ENCODE data around the gene DHX34.
"Not testable (repeated sequence)": the region's sequence is repeated elsewhere in the genome, so short reads cannot be mapped to it uniquely, and the experiment has no call there.

Gene DHX34

DNA sequence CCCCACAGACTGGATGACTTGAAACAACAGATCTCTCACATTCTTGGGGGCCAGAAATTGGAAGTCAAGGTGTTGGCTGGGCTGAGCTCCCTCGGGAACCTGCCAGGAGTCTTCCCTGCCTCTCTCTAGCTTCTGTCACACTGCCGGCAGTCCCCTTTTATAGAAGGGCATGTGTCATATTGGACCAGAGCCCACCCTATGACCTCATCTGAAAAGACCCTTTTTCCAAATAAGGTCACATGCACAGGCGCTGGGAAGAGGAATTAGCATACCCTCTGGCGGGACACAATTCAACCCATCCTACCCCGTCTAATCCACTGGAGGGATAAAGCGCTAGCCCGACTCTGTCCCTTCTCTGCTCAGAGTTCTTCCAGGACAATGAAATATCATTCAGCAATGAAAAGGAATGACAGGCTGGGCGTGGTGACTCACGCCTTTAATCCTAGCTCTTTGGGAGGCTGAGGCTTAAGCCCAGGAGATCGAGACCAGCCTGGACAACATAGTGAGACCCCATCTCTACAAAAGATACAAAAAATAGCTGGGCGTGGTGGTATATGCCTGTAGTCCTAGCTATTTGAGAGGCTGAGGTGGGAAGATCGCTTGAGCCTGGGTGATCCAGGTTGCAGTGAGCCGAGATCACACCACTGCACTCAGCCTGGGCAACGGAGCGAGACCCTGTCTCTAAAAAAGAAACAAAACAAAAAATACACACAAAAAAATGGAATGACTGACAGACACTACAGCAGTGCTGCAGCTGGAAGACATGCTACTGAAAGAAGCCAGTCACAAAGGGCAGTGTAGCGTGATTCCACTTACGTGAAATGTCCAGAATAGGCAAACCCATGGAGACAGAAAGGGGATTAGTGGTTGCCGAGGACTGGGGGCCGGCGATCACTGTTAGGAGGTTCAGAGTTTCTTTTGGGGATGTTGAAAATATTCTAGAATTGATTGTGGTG lies 41.7 kb downstream of the DHX34 start:
- no peak for FAIRE-seq

DNA sequence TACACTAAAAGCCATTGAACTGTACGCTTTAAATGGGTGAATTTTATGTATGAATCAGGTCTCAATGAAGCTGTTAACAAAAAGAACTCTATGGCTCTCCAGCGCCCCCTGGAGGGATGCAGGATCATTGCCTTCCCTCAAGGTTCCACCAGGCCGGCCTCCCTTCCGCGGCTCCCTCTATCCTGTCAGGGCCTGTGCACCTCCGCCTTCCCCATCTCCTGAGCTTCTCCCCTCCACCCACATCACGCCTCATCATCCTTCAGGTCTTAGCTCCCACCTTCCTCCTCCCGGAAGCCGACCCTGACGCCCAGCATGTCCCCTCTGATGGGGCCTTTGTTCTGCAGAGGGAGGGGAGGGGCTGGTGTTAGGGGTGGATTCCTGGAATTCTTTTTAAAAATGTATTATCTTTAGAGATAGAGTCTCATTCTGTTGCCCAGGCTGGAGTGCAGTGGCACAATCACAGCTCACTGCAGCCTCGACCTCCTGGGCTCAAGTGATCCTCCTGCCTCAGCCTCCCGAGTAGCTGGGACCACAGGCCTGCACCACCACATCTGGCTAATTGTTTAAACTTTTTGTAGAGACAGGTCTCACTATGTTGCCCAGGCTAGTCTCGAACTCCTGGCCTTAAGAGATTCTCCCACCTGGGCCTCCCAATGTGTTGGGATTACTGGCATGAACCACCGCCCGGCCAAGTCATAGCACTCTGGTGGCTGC lies 42.6 kb downstream of the DHX34 start:
- peak; percentile 16 for FAIRE-seq

DNA sequence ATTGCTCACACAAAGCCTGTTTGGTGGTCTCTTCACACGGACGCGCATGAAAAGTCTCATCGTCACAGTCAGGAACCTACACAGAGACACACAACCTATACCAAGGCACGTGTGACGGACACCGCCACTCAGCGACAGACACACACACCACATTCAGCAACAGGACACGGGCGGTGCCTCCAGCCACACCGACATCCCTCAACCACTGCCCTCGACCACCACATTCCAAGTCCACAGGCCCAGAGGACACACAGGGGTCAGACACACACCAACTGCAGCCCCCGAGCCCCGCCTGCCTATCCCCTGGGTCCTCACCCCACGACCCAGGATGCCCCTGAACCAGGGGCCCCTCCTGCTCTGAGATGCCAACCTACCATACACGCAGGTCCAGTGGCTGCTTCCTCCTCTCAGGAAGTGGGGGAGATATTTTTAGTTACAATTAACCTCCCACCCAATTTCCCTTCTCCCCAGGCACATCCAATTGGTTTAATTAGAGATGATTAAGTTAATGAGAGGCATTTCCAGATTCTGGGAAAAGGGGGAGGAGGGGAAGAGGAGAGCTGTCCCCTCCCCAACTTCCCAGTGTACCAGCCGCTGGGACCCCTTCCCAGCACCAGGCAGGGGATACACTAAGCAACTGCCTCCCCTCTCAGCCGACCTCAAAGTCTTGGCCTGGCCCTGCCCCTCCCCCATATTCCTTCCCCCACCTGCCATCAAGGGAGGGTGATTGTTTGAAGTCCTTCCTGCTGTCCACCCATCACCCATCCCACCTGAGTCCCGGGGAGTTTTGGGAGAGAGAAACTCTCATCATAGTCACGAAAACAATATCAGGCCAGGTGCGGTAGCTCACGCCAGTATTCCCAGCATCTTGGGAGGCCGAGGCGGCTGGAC lies 49.8 kb downstream of the DHX34 start:
- FAIRE-seq, result no peak

DNA sequence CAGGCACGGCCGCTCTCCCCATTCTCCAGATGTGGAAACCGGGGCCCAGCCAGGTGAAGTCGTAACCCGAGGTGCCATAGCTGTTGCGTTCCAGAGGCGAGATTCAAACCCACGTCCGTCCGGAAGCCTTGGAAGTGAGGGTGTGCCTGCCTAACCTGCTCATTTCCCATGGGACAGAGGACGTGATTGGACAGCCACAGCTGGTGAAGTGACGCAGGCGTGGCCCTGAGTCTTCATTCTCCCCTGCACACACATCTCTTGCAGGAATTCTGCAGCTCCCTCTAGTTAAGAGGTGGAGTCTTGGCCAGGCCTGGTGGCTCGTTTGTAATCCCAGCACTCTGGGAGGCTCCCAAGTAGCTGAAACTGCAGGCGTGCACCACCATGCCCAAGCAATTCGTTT lies 53.4 kb downstream of the DHX34 start:
- FAIRE-seq, result no peak

DNA sequence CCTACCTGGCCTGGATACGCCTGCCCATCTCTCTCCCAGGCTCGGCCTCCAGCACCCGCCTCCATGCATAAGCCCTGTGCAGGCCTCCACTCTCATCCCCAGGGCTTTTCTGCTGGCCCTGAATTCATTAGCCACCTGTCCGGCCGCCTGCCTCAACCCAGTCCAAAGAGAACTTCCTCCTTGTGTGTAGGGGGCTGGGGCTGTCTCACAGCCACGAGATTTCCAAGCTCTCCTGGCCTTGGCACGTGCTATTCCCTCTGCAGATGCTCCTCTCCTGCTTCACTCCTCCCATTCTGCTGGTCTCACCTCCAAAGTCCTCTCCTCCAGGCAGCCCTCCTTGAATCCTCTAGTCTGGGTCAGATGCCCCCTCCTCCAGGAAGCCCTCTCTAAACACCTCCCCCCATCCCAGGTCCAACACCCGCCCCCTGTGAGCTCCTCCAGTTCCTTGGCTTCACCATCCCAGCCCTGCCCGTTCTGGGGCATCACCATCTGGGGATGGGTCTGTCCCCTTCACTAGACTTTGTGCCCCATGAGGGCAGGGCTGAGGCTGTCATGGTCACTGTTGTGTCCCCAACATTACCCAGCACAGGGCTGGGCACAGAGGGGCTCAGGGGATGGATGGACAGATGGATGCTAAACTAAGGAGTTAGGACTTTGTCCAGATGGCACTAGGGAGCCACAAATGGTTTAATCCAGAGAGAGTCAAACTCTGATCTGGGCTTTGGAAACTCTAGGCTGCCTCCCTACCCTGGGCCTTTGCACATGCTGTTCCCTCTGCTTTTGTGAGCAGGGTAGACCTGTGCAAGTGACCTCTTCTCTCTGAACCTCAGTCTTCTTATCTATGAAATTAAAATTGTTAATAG lies 55.5 kb downstream of the DHX34 start:
- FAIRE-seq, result no peak

DNA sequence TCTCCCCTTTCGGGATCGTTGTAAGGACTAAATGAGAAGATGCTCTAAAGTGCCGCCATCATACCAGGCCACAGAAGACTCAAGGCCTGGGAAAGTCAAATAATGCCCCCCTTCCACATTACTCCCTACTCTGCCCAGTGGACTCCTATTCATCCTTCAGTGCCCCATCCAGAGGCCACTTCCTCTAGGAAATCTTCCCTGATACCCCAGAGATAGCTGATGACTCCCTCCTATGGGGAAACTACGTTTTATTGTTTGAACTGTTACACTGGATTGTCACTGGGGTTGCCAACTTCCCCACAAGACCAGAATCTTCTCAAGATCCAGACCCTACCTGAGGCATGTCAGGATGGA lies 56.1 kb downstream of the DHX34 start:
- no peak for FAIRE-seq

DNA sequence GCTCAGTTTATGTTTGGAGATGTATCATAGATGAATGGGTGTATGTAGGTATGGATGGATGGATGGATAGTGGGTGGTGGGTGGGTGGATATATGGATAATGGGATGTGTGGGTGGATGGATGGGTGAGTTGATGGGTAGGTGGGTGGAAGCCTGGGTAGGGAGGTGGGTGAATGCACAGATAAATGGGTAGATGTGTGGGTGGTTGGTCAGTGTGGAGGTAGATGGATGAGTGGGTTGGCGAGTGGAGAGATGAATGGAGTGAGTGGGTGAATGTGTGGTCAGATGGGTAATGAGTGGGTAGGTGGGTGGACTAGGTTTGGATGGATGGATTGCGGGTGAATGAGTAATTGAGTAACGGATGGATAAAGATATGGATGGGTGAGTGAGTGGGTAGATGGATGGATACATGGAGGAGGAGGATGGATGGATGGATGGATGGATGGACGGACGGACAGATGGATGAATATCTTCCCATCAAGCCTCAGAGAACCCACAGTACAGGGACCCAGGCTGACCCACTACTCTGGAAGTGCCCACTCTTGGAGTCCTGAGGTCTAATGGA lies 56.8 kb downstream of the DHX34 start:
- FAIRE-seq, result no peak

DNA sequence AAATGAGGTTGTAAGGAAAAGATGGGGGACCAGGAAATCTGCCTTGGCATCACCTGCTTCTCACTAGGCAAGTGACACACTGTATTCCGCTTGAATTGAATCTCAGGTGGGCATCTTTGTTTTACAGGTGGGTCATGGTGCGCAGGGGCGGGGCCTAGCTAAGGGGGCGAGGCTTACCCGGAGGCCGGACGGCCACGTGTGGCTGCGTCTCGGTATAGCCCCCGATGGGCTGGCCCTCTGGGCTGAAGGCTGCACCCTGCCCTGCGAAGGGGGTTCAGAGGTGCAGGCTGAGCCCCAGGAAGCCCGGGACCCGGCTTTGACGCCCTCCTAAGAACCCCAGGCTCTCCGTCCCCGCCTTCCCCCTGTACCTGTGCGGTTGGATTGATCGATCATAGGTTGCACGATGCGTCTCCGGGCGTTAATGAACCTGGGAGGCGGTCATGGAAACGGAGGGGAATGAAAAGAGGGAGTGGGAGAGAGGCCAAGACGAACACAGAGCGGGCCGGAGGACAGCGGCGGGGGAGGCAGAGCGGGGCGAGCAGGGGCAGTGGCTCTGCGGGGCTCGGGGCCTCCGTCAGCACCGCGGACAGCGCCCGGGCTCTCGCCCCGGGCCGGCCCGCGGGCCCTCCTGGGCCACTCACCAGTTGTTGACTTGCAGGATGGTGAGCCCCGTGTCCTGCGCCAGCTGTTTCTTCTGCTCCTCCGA lies 57.7 kb downstream of the DHX34 start:
- FAIRE-seq, result no peak

DNA sequence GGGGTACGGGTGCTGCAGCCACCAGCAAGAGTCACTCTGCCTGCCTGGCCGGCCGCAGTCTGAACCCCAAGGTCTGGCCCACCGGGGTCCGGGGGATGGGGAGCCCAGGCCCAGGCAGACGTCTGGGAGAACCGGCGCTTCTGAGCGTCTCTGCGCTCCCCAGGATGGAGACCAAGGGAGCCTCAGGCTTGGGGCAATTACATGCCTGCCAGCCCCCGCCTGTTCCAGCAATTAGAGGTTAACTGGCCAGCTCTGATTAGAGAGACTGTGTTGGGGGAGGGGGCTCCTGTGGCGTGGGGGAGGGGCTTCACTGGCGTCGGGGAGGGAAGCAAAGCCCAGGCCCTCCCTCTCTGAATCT lies 58.3 kb downstream of the DHX34 start:
- FAIRE-seq, result no peak

DNA sequence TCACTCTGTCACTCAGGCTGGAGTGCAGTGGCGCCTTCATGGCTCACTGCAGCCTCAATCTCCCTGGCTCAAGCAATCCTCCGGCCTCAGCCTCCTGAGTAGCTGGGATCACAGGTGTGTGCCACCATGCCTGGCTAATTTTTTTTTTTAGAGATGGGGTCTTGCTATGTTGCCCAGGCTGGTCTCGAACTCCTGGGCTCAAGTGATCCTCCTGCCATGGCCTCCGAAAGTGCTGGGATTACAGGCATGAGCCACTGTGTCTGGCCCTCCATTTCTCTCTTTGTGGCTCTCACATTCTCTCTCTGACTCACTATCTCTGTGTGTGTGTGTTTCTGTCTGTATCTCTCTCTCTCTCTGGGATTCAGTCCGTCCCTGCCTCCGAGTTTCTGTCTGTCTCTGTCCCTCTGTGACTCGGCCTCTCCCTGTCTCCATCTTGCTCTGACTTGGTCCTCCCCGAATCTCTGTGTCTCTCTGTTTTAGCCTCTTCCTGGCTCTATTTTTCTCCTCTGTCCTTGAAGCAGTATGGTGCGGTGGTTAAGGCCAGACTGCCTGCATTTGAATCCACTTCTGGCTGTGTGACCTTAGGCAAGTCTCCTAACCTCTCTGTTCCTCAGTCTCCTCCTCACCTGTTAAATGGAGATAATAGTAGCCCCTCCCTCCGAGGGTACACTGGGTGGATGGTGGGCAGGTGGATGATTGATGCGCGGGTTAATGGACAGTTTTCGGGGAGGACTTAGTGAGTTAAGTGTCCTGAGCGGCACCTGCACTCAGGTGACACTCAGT lies 59.2 kb downstream of the DHX34 start:
- no peak for FAIRE-seq

DNA sequence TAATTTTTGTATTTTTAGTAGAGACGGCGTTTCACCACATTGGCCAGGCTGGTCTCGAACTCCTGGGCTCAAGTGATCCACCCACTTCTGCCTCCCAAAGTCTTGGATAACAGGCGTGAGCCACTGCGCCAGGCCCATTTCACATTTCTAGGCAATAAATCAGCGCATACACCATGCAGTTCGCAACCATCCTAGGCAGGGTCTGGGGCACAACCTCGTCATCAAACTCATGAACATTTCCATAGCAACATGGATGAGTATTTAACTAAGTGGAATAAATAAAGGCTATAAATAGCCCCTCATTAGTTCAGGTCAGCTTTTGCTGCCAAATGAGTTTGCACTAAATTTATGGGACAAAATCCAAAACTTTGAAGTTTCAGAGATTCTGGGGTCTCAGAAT lies 62.0 kb downstream of the DHX34 start:
- no peak for FAIRE-seq

DNA sequence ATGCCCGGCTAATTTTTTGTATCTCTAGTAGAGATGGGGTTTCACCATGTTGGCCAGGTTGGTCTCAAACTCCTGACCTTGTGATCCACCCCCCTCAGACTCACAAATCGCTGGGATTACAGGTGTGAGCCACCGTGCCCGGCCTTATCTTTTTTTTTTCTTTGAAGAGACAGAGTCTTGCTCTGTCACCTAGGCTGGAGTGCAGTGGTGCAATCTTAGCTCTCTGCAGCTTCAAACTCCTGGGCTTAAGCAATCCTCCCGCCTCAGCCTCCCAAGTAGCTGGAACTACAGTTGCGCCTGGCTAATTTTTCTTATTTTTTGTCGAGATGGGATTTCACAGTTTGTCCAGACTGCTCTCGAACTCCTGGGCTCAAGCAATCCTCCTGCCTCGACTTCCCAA lies 62.6 kb downstream of the DHX34 start:
- not testable (repeated sequence) for FAIRE-seq

DNA sequence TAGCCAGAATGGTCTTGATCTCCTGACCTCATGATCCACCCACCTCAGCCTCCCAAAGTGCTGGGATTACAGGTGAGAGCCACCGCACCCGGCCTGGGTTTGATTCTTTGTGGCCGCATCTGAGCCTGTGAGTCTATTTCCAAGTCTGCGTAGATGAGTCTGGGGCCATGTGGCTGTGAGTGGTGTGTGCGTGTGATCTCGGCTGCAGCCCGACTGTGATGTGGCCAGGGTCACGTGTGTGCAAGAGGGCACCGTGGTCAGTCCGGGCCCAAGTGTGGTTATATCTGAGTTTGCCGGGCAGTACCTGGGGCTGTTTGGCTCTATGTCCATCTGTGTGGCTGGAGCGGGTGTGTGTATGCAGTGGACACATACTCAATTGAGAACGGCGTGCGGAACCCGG lies 64.8 kb downstream of the DHX34 start:
- no peak for FAIRE-seq

DNA sequence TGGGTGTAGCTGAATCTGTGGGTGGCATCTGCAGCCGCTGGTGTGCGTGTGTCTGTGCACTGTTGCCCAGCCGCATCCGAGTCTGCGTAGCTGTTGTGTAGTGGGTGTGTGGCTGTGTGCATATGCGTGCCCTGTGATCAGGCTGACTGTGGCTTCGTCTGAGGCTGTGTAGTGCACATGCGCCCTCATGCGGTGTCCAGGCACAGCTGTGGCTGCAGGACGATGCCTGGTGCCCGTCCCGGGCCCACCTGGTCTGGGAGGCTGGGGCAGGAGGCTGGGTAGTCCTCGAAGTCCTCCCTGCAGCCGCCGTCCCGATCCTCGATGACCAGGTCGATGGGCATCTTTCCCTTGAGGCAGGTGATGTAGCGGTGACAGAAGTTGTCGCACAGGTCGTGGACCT lies 65.4 kb downstream of the DHX34 start:
- no peak for FAIRE-seq

DNA sequence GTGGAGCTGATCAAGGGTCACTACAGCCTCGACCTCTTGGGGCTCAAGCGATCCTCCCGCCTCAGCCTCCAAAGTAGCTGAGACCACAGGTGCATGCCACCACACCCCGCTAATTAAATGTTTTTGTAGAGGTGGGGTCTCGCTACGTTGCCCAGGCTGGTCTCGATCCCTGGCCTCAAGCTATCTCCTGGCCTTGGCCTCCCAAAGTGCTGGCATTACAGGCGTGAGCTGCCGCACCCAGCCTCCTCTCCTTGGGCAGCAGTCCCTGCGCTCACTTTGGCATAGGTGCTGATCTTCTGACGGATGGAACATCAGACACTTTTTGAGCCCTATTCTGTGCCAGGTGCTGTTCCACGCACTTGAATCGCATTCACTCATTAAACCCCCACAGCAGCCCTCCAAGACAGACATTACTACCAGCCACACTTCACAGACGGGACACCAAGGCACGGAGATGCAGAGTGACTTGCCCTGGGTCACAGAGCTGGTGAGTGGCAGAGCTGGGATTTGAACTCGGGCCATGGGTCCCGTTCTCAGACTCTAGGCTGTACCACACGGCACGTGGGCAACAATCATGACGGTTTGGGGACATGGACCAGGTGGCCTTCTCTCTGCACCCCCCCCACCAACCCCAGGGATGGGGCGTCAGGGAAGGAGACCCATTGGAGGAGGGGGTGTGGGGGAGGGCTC lies 67.0 kb downstream of the DHX34 start:
- no peak for FAIRE-seq

DNA sequence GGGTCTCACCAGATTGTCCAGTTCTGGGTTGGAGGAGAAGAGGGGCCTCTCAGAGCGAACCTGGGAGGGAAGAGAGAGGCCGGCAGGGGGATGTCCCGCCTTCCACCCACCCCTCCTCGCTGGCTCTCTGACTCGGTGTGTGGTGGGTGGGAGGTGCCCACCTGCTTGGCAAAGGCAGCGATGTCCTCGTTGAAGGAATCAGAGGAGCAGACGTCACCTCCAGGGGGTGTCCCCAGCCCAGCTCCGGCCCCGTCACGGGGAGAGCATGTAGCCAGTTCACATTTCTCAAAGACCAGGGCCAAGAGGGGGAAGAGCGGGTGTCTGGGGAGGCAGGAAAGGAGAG lies 67.5 kb downstream of the DHX34 start:
- FAIRE-seq, result no peak

DNA sequence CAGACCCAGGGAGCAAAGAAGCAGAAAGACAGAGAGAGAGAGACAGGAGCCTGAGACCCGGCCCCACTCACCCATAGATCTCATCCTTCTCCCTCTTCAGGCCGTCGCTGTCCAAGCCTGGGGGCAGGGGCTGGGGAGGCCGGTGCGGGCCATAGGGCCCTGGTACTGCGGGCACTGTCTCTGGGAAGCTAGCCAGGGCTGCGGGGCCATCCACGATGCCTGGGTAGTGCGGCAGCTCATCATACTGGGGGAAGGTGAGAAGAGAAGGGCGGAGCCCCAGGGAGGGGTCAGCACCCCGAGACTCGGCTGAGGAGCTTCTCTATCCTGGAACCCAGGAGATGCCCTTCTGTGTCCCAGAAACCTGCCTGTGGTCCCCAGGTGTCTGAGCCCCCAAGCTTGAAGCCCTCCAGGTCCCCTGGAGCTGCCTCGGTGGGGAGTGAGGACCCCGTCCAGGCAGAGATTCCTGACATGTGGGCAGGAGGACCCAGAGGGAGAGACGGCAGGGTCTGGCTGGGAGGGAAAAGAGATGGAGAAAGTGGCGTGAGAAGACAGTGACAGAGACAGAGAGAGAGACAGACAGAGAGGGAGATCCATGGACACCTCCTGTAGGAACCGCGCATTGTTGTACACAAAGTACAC lies 68.1 kb downstream of the DHX34 start:
- no peak for FAIRE-seq

DNA sequence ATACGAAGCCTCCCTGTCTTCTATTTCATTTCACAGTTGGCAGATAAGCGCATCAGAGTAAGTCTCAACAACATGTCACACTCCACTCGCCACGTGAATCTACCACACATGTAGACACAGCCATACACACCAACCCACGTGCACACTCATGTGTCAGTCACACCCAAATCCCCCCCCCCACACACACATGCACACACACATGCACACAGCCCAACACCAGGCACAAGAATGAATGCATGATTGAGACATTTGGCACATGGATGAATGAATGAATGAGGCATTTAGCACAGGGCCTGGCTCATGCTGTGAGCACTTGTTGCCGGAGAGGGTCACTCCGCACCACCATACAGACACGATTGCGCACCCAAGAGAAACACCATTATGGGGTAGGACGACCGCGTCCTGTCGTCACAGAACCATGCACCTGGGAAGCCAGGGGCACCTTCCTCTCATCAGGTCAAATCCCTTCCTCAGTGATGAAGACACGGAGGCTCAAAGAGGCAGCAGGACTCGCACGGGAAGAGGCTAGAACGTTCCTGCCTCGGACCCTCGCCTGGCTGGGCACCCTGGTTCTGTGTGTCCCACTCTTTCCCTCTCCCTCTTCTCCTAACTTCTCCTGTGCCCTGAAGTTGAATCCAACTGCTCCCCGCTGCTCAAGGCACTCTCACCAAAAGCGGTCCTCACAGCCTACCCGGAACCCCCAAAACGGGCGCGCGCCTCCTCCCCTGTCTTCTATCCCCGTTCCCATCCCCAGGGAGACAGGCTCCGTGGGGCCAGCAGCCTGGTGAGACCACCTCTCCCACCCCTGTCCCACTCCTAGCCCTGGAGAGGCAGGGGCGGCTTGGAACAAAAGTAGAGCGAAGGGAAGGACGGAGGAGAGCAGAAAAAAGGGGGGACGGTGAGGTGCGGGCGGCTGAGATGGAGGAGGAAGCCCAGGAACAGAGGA lies 68.9 kb downstream of the DHX34 start:
- no peak for FAIRE-seq

DNA sequence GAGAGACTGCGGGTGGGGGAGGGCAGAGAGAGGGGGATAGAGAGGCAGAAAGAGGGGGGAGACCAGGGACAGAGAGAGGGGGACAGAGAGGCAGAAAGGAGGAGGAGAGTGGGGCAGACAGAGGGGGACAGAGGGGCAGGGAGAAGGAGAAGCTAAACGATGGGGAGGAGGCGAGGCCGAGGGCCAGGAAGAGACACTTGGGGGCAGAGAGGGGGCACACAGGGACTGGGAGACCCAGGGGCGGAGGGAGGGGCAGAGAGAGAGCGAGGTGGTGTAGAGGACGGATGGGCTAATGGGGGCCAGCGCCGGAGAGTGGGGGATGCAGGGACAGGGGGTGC lies 69.5 kb downstream of the DHX34 start:
- FAIRE-seq, result no peak

All from A204.1 (cell line).